Measurements from ENCODE around the gene SVOPL.

DNA sequence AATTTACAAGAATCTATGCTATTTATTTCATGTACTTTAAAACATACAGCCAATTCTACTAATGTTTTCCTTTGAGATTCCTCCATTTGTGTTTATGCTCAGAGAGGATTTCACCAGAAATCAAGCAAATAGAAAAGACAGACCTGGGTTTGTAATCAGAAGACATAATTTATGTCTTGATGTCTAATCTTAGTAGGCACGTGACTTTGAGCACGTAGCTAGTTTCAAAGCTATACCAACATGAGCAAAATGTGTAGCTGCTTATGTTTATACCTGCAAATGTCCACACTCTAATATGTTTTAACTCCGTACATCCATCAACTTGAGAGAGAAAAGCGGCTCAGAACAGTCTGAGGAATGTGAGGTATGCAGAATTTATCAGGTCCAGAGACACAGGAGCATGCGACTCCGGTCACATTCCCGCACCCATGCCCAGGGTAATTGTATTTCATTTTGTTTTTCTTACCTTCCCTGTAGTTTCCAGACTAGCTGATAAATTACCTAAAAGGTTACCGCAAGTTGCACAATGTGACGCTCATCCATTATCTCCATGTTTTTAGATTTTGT, 40.0 kb downstream of the SVOPL start:
- TF ChIP-seq POLR2A (IDR thresholded peaks at IDR 0.05): no peak
- TF ChIP-seq, protein P1, sequence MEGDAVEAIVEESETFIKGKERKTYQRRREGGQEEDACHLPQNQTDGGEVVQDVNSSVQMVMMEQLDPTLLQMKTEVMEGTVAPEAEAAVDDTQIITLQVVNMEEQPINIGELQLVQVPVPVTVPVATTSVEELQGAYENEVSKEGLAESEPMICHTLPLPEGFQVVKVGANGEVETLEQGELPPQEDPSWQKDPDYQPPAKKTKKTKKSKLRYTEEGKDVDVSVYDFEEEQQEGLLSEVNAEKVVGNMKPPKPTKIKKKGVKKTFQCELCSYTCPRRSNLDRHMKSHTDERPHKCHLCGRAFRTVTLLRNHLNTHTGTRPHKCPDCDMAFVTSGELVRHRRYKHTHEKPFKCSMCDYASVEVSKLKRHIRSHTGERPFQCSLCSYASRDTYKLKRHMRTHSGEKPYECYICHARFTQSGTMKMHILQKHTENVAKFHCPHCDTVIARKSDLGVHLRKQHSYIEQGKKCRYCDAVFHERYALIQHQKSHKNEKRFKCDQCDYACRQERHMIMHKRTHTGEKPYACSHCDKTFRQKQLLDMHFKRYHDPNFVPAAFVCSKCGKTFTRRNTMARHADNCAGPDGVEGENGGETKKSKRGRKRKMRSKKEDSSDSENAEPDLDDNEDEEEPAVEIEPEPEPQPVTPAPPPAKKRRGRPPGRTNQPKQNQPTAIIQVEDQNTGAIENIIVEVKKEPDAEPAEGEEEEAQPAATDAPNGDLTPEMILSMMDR (IDR thresholded peaks at IDR 0.05): no peak

All from uterus (tissue), 2 donors.